Activated CD8-positive, alpha-beta memory T cell treated with anti-CD3 and anti-CD28 coated beads, Interleukin-2, amount 10 ng/mL, durations not matched to agents 7 days and 5 days (primary cell): ENCODE measurements around the gene TMEM51. TPM values are rescaled to one million over a fixed set of nuclear protein-coding genes. Genes with fewer than 3 reads are reported as not detected.

ENCODE experiments used
- ATAC-seq: fragments of 150-1000 bp; cut with Tn5 transposase; one replicate; pipeline ENCODE4 v1.10.0; 2021; ENCODE audit warnings: moderate library complexity
- CTCF ChIA-PET: fragments of 350-600 bp; sonication (Branson Sonifier 250); formaldehyde crosslinking; loops from one replicate; lab custom pipeline; 2021; ENCODE audit warnings: antibody characterized with exemption; lab: Charles Lee
- DNase-seq: peaks from one replicate; pipeline ENCODE4 v3.0.0-alpha.2; 2020
- H3K27ac Mint-ChIP-seq: one replicate; pipeline ENCODE4 v1.8.0; 2021; ENCODE audit warnings: mild to moderate bottlenecking, mixed read lengths
- H3K27me3 Mint-ChIP-seq: one replicate; pipeline ENCODE4 v1.8.0; 2021; ENCODE audit warnings: mixed read lengths
- H3K36me3 Mint-ChIP-seq: one replicate; pipeline ENCODE4 v1.8.0; 2021; ENCODE audit warnings: mild to moderate bottlenecking, mixed read lengths
- H3K4me1 Mint-ChIP-seq: one replicate; pipeline ENCODE4 v1.8.0; 2021; ENCODE audit warnings: mixed read lengths
- H3K4me3 Mint-ChIP-seq: one replicate; pipeline ENCODE4 v1.8.0; 2021; ENCODE audit warnings: mild to moderate bottlenecking, moderate library complexity, mixed read lengths
- H3K9me3 Mint-ChIP-seq: one replicate; pipeline ENCODE4 v1.8.0; 2022; ENCODE audit warnings: low read depth, mixed read lengths
- total RNA-seq, 2 experiments: library from RNA; stranded (reverse); gene quantifications; one replicate each; pipeline ENCODE4 v1.2.3, GENCODE V29; 2021

The TMEM51 gene
- total RNA-seq, 2 experiments from 2014 or later = not detected

DNA sequence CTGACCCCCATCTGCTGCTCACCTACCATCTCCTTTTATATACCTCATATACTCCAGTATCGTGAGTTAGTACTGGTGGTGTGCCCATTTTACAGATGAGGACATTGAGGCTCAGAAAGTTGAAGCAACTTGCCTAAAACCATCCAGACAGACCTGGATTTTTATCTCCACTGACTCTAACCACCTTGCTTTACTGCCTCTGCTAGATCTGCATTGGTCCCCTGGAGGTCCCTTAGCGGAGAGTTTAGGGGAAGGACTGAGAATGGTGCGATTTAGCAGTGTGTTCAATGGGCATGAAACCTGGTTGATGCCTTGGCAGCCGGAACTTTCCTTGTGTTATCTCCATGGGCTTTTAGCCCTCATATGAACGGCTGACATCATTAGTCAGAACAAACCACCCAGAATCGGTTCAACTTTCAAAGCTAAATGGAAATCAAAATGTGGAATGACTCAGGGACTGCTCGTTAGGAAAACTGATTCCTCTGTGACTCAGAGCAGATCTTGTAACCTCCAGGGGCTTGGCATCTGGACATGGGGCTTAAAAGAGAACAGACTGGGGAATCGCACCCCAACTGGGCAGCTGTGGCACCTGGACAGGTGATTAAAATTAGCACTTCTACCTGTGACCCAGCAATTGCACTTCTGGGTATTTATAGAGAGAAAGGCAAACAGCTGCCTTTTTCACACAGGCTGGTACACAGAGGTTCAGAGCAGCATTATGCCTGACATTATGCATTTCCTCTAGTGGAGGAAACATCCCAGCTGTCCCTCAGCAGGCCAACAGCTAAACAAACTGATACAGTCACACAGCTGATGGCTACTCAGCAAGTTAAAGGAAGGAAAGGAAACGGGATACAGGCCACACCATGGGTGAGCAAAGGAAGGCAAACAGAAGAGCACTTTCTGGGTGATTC lies 25.3 kb downstream of the TMEM51 start:
- Mint-ChIP-seq H3K4me1 (no peaks in the 10 kb centered on the region), H3K36me3 (no peaks in the 10 kb centered on the region), H3K27ac (no peak overlapping the region), H3K4me3 (no peak overlapping the region), H3K9me3 (no peaks in the 10 kb centered on the region), H3K27me3 (peaks cover 39% of the 10 kb centered on the region)
- DNase-seq = no peak
- ATAC-seq = no peak
- CTCF ChIA-PET = interaction anchor here (0.9 kb wide), 1 partner anchor 121 kb away, joined by 3 read pairs; no protein-coding TSS in a partner anchor

GRCh38 chr1:15179485-15179883 lies 25.9 kb downstream of the TMEM51 start:
- H3K27me3 Mint-ChIP-seq = peaks cover 40% of the 10 kb centered on the region
- no peak overlapping the region for H3K4me3 Mint-ChIP-seq
- no peaks in the 10 kb centered on the region for H3K36me3 Mint-ChIP-seq
- DNase-seq = no peak
- CTCF ChIA-PET = interaction anchor here (0.9 kb wide), 1 partner anchor 120 kb away, joined by 3 read pairs; no protein-coding TSS in a partner anchor
- H3K27ac Mint-ChIP-seq = no peak overlapping the region
- no peak for ATAC-seq
- no peaks in the 10 kb centered on the region for H3K4me1 Mint-ChIP-seq
- H3K9me3 Mint-ChIP-seq = no peaks in the 10 kb centered on the region

GRCh38 chr1:15180189-15180588 lies 26.6 kb downstream of the TMEM51 start:
- DNase-seq = no peak
- no peak for ATAC-seq
- no peak overlapping the region for H3K27ac Mint-ChIP-seq
- no peaks in the 10 kb centered on the region for H3K36me3 Mint-ChIP-seq
- CTCF ChIA-PET = interaction anchor here (0.6 kb wide), 1 partner anchor 18 kb away, joined by 3 read pairs; no protein-coding TSS in a partner anchor
- no peaks in the 10 kb centered on the region for H3K9me3 Mint-ChIP-seq
- no peaks in the 10 kb centered on the region for H3K4me1 Mint-ChIP-seq
- H3K27me3 Mint-ChIP-seq = peaks cover 35% of the 10 kb centered on the region
- no peak overlapping the region for H3K4me3 Mint-ChIP-seq

DNA sequence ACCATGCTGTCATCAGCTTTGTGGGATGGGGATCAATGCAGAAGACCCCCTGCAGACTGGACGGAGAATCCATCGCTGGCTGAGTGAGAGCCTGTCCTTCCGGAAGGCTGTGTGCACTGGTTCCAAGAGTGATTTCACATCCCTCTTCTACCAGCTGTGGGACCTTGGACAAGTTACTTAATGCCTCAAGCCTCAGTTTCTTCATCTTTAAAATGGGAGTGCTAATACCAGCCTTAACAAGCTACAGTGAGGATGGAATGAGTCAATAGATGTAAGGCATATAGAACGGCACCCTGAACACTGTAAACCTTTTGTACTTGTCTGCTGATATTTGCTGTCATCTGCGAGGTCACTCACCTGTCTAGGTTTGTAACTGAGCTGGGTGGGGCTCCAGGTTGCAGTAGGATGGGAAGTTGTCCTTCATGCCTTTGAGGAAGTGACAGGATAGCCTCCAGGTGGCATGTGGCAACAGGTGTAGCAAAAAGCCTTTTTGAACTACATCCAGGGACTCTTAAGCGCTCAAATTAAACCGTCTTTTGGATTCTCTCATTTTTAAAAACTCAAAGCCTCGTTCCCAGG lies 27.5 kb downstream of the TMEM51 start:
- H3K27me3 Mint-ChIP-seq = peaks cover 31% of the 10 kb centered on the region
- no peaks in the 10 kb centered on the region for H3K4me1 Mint-ChIP-seq
- DNase-seq (no peak), ATAC-seq (no peak)
- H3K36me3 Mint-ChIP-seq = no peaks in the 10 kb centered on the region
- CTCF ChIA-PET = no interaction called here
- no peak overlapping the region for H3K4me3 Mint-ChIP-seq
- H3K9me3 Mint-ChIP-seq = no peaks in the 10 kb centered on the region
- H3K27ac Mint-ChIP-seq = no peak overlapping the region

- Mint-ChIP-seq H3K27me3 (peaks cover 29% of the 10 kb centered on the region), H3K36me3 (no peaks in the 10 kb centered on the region), H3K9me3 (no peaks in the 10 kb centered on the region)
Measured at GRCh38 chr1:15181564-15181963, 28.0 kb downstream of the TMEM51 start.

DNA sequence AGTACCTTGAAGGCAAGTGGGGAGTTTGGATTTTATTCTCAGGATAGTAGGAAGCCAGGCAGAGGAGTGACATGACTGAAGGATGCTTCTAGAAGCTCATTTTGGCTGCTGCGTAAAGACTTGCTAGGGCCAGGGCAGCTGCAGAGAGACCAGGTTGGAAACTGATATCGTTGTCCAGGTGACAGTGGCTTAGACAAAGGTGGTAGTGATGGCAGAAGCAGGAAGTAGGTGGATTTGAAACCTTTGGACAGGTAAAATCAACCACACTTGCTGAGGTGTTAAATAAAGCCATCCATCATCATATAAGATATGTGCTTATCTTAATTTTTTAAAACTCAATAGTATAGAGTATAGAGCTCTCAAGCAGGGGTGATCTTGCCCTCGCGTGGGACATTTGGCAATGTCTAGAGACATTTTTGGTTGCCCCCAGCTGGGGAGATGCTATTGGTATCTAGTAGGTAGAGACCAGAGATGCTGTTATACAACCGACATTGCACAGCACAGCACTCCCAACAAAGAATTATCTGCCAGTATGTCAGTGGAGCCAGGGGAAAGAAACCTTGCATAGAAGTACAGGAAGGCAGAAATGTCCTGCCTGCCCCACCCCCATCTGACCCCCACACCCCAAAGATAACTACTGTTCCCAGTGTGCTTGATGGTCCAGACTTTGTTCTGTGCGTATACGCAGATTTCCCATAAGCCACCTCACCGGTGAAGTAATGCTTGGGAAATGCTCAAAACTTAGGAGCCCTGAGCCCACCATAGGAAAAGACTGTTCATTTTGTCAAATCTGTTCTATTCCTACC lies 31.1 kb downstream of the TMEM51 start:
- Mint-ChIP-seq H3K36me3 (no peaks in the 10 kb centered on the region), H3K4me1 (no peaks in the 10 kb centered on the region), H3K9me3 (no peaks in the 10 kb centered on the region), H3K4me3 (no peak overlapping the region), H3K27me3 (peaks cover 12% of the 10 kb centered on the region), H3K27ac (no peak overlapping the region)
- DNase-seq (no peak), ATAC-seq (no peak)
- CTCF ChIA-PET = no interaction called here

More at GRCh38 chr1:15181564-15181963, 28.0 kb downstream of the TMEM51 start:
- H3K4me3 Mint-ChIP-seq = no peak overlapping the region
- H3K4me1 Mint-ChIP-seq = no peaks in the 10 kb centered on the region
- no peak for ATAC-seq
- H3K27ac Mint-ChIP-seq = no peak overlapping the region
- no peak for DNase-seq
- CTCF ChIA-PET = no interaction called here

DNA sequence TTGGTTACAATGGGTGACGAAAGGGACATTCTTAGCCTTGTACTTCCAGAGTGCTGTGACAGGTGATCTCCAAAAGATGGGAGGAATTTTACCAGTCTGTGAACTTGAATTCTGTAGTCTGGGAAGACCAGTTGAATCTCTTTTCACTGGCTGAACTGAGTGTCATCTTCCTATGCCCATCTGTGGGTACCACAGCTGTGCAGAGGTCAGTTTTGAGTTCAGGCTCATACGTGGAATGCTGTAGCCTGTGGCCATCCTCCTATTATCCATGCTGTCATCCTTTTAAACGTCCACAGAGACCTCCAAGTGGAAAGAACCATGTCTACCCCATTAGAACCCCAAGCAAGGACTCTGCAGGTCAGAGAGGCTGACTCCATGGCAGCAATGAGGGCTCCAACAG lies 32.1 kb downstream of the TMEM51 start:
- ATAC-seq = no peak
- DNase-seq = no peak
- no peak overlapping the region for H3K4me3 Mint-ChIP-seq
- no peaks in the 10 kb centered on the region for H3K4me1 Mint-ChIP-seq
- peaks cover 14% of the 10 kb centered on the region for H3K27me3 Mint-ChIP-seq
- no peaks in the 10 kb centered on the region for H3K36me3 Mint-ChIP-seq
- H3K9me3 Mint-ChIP-seq = no peaks in the 10 kb centered on the region
- H3K27ac Mint-ChIP-seq = no peak overlapping the region
- CTCF ChIA-PET = no interaction called here

DNA sequence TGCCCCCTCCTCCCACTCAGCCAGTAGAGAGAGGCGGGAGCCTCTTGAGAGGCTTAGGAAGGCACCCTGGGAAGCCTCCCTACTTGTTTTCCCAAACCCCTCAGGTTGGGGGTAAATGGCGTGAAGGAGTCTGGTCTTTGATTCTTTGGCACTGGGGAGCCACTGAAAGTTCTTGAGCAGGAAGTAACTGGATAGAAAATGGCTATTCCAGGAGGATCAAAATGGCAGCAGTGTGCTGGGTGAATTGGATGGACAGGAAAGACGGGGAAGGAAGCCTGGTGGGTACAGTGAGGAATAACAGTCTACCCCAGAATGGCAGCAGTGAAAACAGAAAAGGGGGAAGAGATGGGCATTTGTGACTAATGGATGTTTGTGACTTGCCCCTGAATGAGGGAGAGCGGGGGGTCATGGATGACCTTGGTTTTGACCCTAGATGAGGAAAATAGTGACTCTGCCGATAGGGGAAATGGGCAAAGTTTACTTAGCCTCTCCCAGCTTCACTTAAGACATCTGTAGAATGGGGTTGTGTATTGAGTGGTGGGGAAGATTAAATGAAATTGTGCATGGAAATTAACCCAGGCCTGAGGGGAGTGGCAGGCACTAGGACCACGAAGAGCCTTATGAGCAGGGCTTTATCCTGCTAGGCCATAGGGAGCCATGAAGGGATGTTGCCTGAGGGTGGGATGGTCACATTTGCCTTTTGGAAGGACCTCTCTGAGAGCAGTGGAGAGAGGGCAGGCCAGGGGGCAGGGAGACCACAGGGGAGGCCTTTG lies 32.7 kb downstream of the TMEM51 start:
- peaks cover 14% of the 10 kb centered on the region for H3K27me3 Mint-ChIP-seq
- DNase-seq = no peak

GRCh38 chr1:15186846-15187151 lies 33.3 kb downstream of the TMEM51 start:
- Mint-ChIP-seq H3K4me1 (no peaks in the 10 kb centered on the region), H3K36me3 (no peaks in the 10 kb centered on the region), H3K27me3 (peaks cover 18% of the 10 kb centered on the region), H3K4me3 (no peak overlapping the region), H3K9me3 (no peaks in the 10 kb centered on the region), H3K27ac (no peak overlapping the region)
- CTCF ChIA-PET = no interaction called here
- ATAC-seq = no peak
- no peak for DNase-seq

More for the DNA sequence above, 32.7 kb downstream of the TMEM51 start:
- no peaks in the 10 kb centered on the region for H3K4me1 Mint-ChIP-seq
- H3K36me3 Mint-ChIP-seq = no peaks in the 10 kb centered on the region
- no peak for ATAC-seq
- CTCF ChIA-PET = no interaction called here
- H3K9me3 Mint-ChIP-seq = no peaks in the 10 kb centered on the region
- H3K27ac Mint-ChIP-seq = no peak overlapping the region
- H3K4me3 Mint-ChIP-seq = no peak overlapping the region

GRCh38 chr1:15187175-15188129 lies 33.9 kb downstream of the TMEM51 start:
- H3K36me3 Mint-ChIP-seq = no peaks in the 10 kb centered on the region
- DNase-seq (no peak), ATAC-seq (no peak)
- no peak overlapping the region for H3K4me3 Mint-ChIP-seq
- CTCF ChIA-PET = no interaction called here
- H3K27ac Mint-ChIP-seq = no peak overlapping the region
- peaks cover 18% of the 10 kb centered on the region for H3K27me3 Mint-ChIP-seq
- no peaks in the 10 kb centered on the region for H3K9me3 Mint-ChIP-seq
- no peaks in the 10 kb centered on the region for H3K4me1 Mint-ChIP-seq

GRCh38 chr1:15188130-15188524 lies 34.6 kb downstream of the TMEM51 start:
- peaks cover 17% of the 10 kb centered on the region for H3K27me3 Mint-ChIP-seq
- ATAC-seq (no peak), DNase-seq (no peak)
- no peak overlapping the region for H3K27ac Mint-ChIP-seq
- H3K36me3 Mint-ChIP-seq = no peaks in the 10 kb centered on the region
- no peaks in the 10 kb centered on the region for H3K9me3 Mint-ChIP-seq
- H3K4me1 Mint-ChIP-seq = no peaks in the 10 kb centered on the region
- CTCF ChIA-PET = no interaction called here
- H3K4me3 Mint-ChIP-seq = no peak overlapping the region

DNA sequence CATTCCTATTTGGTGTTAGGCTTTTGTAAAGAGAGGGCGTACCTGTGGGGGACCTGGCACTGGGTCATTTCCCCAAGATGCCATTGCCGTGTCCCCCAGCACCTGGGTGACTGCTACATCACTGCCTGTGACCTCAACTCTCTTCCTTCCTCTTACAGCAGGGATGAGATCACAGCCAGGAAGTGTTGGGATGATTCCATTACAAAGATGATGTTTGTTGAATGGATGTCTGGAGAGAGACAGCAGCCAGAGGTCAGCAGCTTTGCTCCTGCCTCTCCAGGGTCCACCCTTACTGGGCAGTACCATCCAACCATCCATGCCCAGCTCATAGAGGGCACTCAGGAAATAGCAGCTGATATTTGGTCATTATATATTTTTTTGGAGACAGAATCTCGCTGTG lies 35.1 kb downstream of the TMEM51 start:
- DNase-seq (no peak), ATAC-seq (no peak)
- Mint-ChIP-seq H3K4me3 (no peak overlapping the region), H3K36me3 (no peaks in the 10 kb centered on the region), H3K4me1 (no peaks in the 10 kb centered on the region), H3K27ac (no peak overlapping the region), H3K9me3 (no peaks in the 10 kb centered on the region), H3K27me3 (peaks cover 17% of the 10 kb centered on the region)
- CTCF ChIA-PET = no interaction called here
